Activated T-cell treated with anti-CD3 and anti-CD28 coated beads, Interleukin-2, amount 50 U/mL, for 24 hours (primary cell): Measurements from ENCODE around the gene ART5.
A peak's percentile ranks its signal among the peaks of the same experiment; 100 is the strongest.

ENCODE experiments used
- DNase-seq: peaks from one replicate; pipeline ENCODE4 v3.0.0-alpha.2; 2020
- H3K27ac Mint-ChIP-seq: 2 replicates; pipeline ENCODE4 v1.8.0; 2020; ENCODE audit warnings: mild to moderate bottlenecking, mixed read lengths
- H3K27me3 Mint-ChIP-seq: 2 replicates; pipeline ENCODE4 v1.8.0; 2020; ENCODE audit warnings: mixed read lengths
- H3K36me3 Mint-ChIP-seq: 2 replicates; pipeline ENCODE4 v1.8.0; 2020; ENCODE audit warnings: low read depth, mixed read lengths
- H3K4me1 Mint-ChIP-seq: 2 replicates; pipeline ENCODE4 v1.8.0; 2020; ENCODE audit warnings: low read depth, mixed read lengths
- H3K4me3 Mint-ChIP-seq: 2 replicates; pipeline ENCODE4 v1.8.0; 2020; ENCODE audit warnings: mild to moderate bottlenecking, moderate library complexity, mixed read lengths
- H3K9me3 Mint-ChIP-seq: 2 replicates; pipeline ENCODE4 v1.8.0; 2020; ENCODE audit warnings: mixed read lengths

The ART5 gene

GRCh38 chr11:3642071-3642951 is 519 bp upstream of the ART5 start:
- peak overlapping the region; percentile 69 for H3K4me3 Mint-ChIP-seq
- peak; percentile 88 for DNase-seq
- no peaks in the 10 kb centered on the region for H3K36me3 Mint-ChIP-seq
- H3K4me1 Mint-ChIP-seq: peaks cover 8% of the 10 kb centered on the region
- no peak overlapping the region for H3K27ac Mint-ChIP-seq
- no peaks in the 10 kb centered on the region for H3K9me3 Mint-ChIP-seq
- H3K27me3 Mint-ChIP-seq: peaks cover 47% of the 10 kb centered on the region

GRCh38 chr11:3641191-3641590 is 601 bp downstream of the ART5 start:
- H3K4me3 Mint-ChIP-seq: peak overlapping the region; percentile 21
- peaks cover 40% of the 10 kb centered on the region for H3K27me3 Mint-ChIP-seq
- no peak for DNase-seq
- no peaks in the 10 kb centered on the region for H3K9me3 Mint-ChIP-seq
- peaks cover 8% of the 10 kb centered on the region for H3K4me1 Mint-ChIP-seq
- no peak overlapping the region for H3K27ac Mint-ChIP-seq
- no peaks in the 10 kb centered on the region for H3K36me3 Mint-ChIP-seq

GRCh38 chr11:3639841-3640240 is 2.0 kb downstream of the ART5 start:
- Mint-ChIP-seq H3K4me3 (no peak overlapping the region), H3K27me3 (peaks cover 29% of the 10 kb centered on the region), H3K36me3 (no peaks in the 10 kb centered on the region), H3K9me3 (no peaks in the 10 kb centered on the region), H3K27ac (no peak overlapping the region), H3K4me1 (peaks cover 8% of the 10 kb centered on the region)
- DNase-seq: no peak

GRCh38 chr11:3638513-3638912 is 3.3 kb downstream of the ART5 start:
- Mint-ChIP-seq H3K4me1 (peaks cover 8% of the 10 kb centered on the region), H3K27me3 (peaks cover 17% of the 10 kb centered on the region), H3K9me3 (no peaks in the 10 kb centered on the region), H3K36me3 (no peaks in the 10 kb centered on the region), H3K4me3 (no peak overlapping the region), H3K27ac (no peak overlapping the region)
- no peak for DNase-seq

- Mint-ChIP-seq H3K27me3 (peaks cover 7% of the 10 kb centered on the region), H3K4me3 (no peak overlapping the region), H3K27ac (no peak overlapping the region), H3K9me3 (no peaks in the 10 kb centered on the region), H3K4me1 (peaks cover 2% of the 10 kb centered on the region), H3K36me3 (no peaks in the 10 kb centered on the region)
- no peak for DNase-seq
Measured at GRCh38 chr11:3637201-3637600, 4.6 kb downstream of the ART5 start.

- Mint-ChIP-seq H3K4me3 (no peak overlapping the region), H3K9me3 (no peaks in the 10 kb centered on the region), H3K36me3 (no peaks in the 10 kb centered on the region), H3K27ac (no peak overlapping the region), H3K4me1 (no peaks in the 10 kb centered on the region), H3K27me3 (peaks cover under 1% of the 10 kb centered on the region)
- DNase-seq: no peak
Measured at GRCh38 chr11:3635641-3636375, 6.0 kb downstream of the ART5 start.

GRCh38 chr11:3632070-3632660 is 9.6 kb downstream of the ART5 start:
- H3K9me3 Mint-ChIP-seq: no peaks in the 10 kb centered on the region
- H3K4me3 Mint-ChIP-seq: no peak overlapping the region
- no peak for DNase-seq
- H3K36me3 Mint-ChIP-seq: no peaks in the 10 kb centered on the region
- no peaks in the 10 kb centered on the region for H3K27me3 Mint-ChIP-seq
- H3K27ac Mint-ChIP-seq: no peak overlapping the region
- H3K4me1 Mint-ChIP-seq: no peaks in the 10 kb centered on the region

GRCh38 chr11:3631331-3631730 is 10.5 kb downstream of the ART5 start:
- H3K36me3 Mint-ChIP-seq: no peaks in the 10 kb centered on the region
- H3K27me3 Mint-ChIP-seq: no peaks in the 10 kb centered on the region
- DNase-seq: no peak
- H3K4me3 Mint-ChIP-seq: no peak overlapping the region
- H3K9me3 Mint-ChIP-seq: no peaks in the 10 kb centered on the region
- peak overlapping the region; percentile 42 for H3K27ac Mint-ChIP-seq
- peaks cover 5% of the 10 kb centered on the region for H3K4me1 Mint-ChIP-seq

GRCh38 chr11:3627291-3627690 is 14.5 kb downstream of the ART5 start:
- peaks cover 6% of the 10 kb centered on the region for H3K4me1 Mint-ChIP-seq
- H3K9me3 Mint-ChIP-seq: no peaks in the 10 kb centered on the region
- no peaks in the 10 kb centered on the region for H3K36me3 Mint-ChIP-seq
- no peaks in the 10 kb centered on the region for H3K27me3 Mint-ChIP-seq
- no peak overlapping the region for H3K4me3 Mint-ChIP-seq
- no peak overlapping the region for H3K27ac Mint-ChIP-seq
- DNase-seq: no peak

GRCh38 chr11:3626250-3626960 is 15.4 kb downstream of the ART5 start:
- Mint-ChIP-seq H3K9me3 (no peaks in the 10 kb centered on the region), H3K4me3 (no peak overlapping the region), H3K4me1 (peaks cover 6% of the 10 kb centered on the region), H3K36me3 (no peaks in the 10 kb centered on the region), H3K27me3 (no peaks in the 10 kb centered on the region), H3K27ac (no peak overlapping the region)
- DNase-seq: peak; percentile 41

- peaks cover 6% of the 10 kb centered on the region for H3K4me1 Mint-ChIP-seq
- H3K9me3 Mint-ChIP-seq: no peaks in the 10 kb centered on the region
- H3K4me3 Mint-ChIP-seq: no peak overlapping the region
- H3K27me3 Mint-ChIP-seq: no peaks in the 10 kb centered on the region
- DNase-seq: no peak
- no peak overlapping the region for H3K27ac Mint-ChIP-seq
- no peaks in the 10 kb centered on the region for H3K36me3 Mint-ChIP-seq
Measured at GRCh38 chr11:3623767-3624458, 17.9 kb downstream of the ART5 start.

GRCh38 chr11:3623121-3623520 is 18.7 kb downstream of the ART5 start:
- Mint-ChIP-seq H3K4me1 (peaks cover 6% of the 10 kb centered on the region), H3K36me3 (no peaks in the 10 kb centered on the region), H3K27ac (no peak overlapping the region), H3K27me3 (no peaks in the 10 kb centered on the region), H3K9me3 (no peaks in the 10 kb centered on the region), H3K4me3 (no peak overlapping the region)
- no peak for DNase-seq

GRCh38 chr11:3622521-3622920 is 19.3 kb downstream of the ART5 start:
- H3K4me1 Mint-ChIP-seq: peaks cover 6% of the 10 kb centered on the region
- no peak overlapping the region for H3K4me3 Mint-ChIP-seq
- H3K27me3 Mint-ChIP-seq: no peaks in the 10 kb centered on the region
- no peak for DNase-seq
- no peak overlapping the region for H3K27ac Mint-ChIP-seq
- no peaks in the 10 kb centered on the region for H3K9me3 Mint-ChIP-seq
- H3K36me3 Mint-ChIP-seq: no peaks in the 10 kb centered on the region

GRCh38 chr11:3617990-3618389 is 23.8 kb downstream of the ART5 start:
- peak; percentile 20 for DNase-seq
- no peaks in the 10 kb centered on the region for H3K27me3 Mint-ChIP-seq
- peaks cover 14% of the 10 kb centered on the region for H3K4me1 Mint-ChIP-seq
- no peaks in the 10 kb centered on the region for H3K9me3 Mint-ChIP-seq
- H3K27ac Mint-ChIP-seq: no peak overlapping the region
- no peak overlapping the region for H3K4me3 Mint-ChIP-seq
- no peaks in the 10 kb centered on the region for H3K36me3 Mint-ChIP-seq
